HG03108 (cell line): ENCODE measurements around the gene STXBP1.

Experiments
- ATAC-seq: cut with Tn5 transposase; IDR thresholded peaks from one replicate; pipeline ENCODE4 v1.9.1; 2021; ENCODE audit warnings: moderate library complexity; ENCODE audit not compliant: unreplicated experiment

The STXBP1 gene

DNA sequence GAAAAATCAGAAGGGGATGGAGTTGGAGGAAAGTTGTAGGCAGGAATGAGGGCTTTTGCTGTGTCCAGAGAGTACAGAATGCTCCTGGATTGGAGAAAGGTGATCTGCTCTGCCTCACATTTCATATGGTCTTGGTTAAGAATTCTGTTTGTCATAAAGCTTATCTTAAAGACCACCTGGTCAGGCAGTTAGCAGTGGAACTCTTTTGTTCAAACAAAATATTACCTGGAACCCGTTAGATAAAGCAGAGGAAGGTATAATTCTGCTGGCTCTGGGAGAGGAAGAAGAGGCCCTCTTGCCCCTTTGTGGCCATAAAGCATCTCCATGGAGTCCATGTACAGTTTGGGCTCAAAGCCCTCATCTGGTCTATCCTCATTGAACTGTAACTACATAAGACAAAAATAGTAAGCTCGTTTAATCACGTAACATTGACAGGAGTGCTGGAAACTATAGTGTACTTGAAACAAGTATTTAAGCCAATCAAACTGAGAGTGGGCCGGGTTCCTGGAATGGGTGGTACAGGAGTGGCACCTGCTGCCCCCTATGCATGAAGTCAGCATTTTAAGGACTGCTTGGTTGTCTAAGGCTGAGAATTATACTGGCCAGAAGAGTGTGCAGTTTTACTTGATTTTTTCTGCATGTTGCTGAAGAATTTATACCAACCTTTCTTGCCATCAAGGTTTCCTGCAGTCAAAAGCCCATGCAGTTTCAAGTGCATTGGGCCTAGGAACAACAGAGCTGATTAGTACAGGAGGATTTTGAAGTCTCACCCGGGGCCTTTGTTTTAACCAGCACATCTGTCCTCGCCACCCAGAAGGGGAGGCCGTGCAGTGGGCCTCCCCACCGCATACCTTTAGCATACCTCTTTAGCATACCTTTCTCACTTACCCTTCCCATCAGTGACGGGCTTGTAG is 39.9 kb downstream of the STXBP1 start:
- ATAC-seq = no peak

DNA sequence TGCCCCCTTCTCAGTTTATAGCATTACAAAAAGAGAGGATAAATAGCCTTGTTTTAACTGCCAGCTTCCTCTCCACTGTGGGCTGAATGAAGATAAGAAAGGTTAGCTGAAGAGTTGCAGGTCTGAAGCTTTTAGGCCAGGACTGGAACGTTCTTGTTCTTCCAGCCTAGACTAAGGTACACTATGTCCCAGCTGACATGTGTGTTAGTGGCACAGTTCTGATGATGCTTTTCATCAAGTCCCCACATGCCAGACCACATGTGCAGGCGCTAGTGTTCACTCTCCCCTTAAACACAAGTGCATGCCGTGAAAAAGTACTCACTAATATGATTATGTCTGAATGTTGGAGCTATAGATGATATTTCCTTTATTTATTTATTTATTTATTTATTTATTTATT is 40.7 kb downstream of the STXBP1 start:
- ATAC-seq = no peak

DNA sequence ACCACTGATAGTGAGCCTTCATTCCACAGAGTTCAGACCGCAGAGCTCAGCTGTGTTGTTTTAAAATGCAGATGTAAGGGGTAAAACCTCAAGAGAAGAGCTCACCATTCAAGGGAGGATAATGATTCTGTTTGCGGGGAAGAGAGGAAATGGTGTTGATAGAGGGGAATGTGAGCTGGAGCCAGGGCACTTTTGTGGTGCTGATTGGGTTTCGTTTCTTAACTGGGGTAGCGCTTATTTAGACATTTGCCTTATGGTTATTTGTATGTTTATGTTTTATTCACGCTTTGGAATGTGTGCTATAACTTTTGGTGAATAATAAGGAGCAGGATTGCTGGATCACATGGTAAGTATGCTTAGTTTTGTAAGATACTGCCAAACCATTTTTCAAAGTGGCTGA is 42.5 kb downstream of the STXBP1 start:
- no peak for ATAC-seq

DNA sequence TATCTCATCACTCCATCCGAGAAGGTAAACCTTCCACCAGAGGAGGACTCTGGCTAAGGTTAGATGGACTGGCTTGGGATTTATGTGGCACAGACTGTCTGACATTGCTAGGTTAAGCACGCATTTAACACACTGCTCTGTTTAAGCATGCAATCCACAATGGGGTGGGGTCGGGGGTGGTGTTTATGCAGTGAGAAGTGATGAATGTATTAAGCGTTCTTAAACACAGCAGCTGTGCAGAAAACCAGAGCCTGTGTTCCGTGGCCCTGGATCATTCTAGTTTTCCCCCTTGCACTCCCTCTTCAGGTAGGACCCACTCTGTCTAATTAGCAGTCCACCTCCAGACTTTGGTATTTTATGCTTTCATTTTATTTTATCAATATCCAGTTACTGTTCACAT is 46.4 kb downstream of the STXBP1 start:
- no peak for ATAC-seq

DNA sequence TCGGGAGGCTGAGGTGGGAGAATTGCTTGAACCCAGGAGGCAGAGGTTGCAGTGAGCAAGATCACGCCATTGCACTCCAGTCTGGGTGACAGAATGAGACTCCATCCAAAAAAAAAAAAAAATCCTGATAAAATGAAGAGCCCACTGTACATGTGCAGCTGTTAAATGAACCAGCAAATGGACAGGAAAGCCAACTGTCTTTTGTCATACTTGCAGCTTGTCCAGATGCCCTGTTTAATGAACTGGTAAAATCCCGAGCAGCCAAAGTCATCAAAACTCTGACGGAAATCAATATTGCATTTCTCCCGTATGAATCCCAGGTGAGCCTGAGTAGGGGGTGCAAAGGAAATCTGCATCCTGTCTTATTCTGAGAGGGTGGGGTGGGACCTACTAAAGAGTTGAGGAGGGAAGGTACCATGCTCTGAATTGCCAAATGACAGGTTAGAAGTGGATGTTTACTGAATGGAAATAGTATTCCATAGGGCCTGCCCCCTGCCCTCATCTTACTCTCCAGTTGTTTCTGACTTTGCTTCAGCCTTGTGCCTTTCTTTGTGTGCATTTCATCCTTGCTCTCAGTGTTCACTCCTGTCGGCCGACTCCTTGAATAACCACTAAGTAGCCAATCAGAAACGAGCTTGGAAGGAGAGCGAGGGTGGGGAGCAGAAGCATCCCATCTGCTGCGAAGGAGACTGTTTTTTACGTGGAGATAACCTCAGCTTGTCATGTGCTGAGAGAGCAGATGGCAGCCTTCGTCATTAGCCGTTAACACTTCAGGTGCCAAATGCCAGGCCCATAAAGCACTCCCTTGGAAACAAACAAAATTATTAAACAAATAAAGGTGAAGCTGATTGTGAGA is 49.0 kb downstream of the STXBP1 start:
- ATAC-seq = no peak

DNA sequence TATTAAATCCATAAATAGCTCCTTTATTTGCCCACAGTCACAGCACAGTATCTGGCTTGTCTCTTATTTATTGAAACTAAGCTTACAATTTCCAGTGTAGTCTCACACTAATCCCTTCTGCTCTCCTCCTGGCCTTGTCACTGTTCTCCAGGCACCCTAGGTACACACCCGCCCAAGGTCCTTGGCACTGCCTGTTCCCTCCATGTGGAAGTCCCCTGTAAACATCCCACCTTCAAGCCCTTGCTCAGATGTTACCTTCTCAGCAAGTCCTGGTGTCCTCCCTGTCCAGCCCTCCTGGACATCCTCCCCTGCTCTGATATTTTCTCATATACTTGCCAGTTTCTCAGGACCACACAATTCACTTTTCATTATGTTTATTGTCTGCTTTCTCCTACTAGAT is 50.5 kb downstream of the STXBP1 start:
- no peak for ATAC-seq

DNA sequence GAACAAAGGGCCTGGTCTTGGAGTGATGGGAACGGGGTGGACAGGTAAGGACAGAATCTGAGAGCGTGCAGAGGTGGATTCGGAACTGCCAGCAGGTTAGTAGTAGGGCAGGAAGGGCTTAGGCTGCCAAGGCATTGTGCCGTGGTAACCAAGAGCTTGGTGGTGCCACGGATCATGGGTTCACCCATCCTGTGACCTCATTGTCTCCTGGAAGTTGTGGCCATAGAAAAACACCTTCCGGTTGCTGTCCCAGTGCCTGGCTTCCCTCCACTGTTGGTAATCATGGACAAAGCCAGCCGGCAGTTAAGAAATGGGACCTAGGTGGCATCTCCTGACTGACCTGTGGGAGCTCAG is 52.2 kb downstream of the STXBP1 start:
- ATAC-seq = no peak

DNA sequence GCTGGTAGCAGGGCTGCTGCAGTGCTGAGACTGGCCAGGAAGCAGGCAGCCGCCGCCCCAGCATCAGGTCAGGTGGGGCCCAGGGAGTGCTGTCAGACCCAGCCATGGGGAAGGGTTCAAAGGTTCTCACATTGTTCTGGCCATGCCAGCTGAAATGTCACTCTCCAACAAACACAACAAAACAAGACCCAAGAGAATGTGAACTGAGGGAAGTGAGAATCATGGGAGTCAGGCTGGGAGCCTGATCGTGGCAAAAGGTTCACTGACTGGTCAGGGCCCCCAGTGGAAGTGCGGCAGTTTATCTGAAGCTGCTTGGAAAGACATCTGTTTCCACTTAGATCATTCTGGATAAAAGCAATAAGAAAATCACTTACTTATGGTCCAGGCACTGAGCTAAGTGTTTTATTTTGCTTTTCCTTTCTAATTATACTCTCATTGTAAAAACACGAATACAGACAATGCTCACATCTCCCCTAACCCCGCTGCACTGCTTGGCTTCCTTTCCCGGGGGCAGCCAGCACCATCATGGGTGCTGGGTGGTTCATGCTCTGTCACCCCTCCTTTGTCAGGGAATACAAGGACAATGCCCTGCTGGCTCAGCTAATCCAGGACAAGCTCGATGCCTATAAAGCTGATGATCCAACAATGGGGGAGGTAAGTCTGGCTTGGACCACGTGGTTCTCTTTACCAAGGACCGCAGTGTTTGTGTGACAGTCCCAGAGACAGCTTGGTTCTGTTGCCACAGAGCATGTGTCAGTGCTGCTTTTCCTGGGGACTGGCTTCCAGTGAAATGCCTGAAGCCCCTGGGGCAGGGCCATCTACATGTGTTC is 52.8 kb downstream of the STXBP1 start:
- no peak for ATAC-seq

DNA sequence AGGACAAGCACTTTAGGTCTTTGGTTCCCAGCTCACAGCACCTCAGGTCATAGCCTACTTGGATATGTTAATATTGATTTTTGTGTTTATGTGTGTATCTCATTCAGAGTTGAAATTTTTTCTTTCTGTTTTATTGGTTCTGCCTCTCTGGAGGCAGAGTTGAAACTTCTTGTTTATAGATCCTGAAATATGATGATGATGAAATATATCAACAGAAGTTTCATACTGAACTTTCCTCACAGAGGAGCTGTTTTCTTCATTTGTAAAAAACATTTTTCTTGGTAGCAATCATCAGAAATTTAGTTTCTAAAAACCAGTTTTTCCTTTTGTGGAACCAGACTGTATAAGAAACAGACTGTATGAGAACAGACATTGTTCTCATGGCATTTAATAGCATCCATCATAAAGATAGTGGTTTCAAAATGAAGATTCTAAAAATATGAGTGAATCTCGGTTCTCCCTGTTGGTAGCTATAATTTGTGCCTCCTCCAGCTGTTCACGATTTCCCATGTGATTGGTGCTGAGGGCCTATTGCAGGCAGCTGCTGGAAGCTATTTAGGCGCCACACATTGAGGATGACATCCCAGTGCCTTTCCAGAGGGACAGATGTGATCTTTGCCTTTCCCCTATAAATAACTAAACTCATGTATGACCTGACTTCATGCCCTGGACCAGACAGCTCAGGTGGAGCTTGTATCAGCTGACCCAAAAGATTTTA is 55.2 kb downstream of the STXBP1 start:
- no peak for ATAC-seq

DNA sequence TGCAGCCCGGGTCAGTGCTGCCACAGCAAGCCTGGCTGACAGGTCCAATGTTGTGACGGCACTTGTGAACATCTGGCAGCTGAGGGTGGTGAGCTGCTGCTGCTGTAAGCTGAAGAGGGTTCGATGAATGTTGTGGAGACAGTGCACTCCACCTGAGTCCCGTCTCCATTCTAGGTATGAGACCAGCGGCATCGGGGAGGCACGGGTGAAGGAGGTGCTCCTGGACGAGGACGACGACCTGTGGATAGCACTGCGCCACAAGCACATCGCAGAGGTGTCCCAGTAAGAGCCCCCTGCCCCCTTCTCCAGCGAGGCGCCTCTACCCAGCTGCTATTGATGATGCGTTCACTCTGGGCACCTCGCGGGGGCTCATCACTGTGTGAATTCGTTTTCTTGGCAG is 55.8 kb downstream of the STXBP1 start:
- ATAC-seq = no peak

DNA sequence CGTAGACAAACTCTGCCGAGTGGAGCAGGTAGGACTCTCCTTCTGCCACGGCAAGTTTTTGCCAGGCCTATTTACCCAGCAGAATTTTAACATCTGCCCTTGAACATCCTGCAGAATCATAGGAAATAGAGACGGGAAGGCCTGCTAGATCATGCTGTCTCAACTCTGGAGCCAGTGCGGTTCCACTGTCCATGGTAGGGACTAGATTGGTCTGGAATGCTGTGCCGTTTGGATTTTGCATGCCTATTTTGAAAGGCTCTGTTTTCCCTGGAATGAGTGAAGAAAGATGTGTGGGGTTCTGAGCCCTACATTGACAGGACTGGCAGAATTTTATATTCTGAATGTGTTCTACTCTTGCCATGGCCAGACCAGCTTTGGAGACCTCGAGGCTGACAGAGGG is 61.2 kb downstream of the STXBP1 start:
- no peak for ATAC-seq

DNA sequence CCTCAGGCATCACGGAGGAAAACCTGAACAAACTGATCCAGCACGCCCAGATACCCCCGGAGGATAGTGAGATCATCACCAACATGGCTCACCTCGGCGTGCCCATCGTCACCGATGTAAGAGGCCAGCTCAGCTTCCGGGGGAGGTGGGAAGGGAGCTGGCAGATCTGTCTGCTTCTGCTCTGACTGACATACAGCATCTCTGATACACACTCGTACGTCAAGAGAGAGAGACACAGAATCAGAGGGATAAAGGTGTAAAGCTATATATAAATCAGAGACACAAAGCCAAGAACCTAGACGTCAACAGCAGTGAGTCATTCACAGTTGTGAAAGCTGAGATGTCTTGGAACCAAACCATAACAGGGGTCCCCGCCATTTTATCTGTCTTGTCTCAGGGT is 64.6 kb downstream of the STXBP1 start:
- no peak for ATAC-seq

DNA sequence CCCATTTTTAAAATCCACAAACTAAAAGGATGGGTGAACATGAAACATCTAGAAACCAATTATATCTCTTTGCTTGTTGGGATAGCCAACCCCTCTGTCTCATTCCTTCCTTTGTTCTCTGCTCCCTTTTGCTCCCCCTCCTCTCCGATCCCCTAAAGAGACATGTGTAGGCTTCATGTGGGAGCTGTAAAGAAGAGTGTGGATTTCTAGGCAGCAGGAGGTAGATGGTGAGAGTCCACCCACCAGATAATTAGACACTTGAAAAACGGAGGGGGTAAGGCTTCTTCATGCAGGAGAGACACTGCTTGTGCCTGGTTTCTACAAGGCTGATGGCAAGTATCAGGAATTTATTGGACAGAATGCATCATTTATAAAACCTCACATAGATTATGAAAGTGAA is 67.4 kb downstream of the STXBP1 start:
- ATAC-seq = no peak

DNA sequence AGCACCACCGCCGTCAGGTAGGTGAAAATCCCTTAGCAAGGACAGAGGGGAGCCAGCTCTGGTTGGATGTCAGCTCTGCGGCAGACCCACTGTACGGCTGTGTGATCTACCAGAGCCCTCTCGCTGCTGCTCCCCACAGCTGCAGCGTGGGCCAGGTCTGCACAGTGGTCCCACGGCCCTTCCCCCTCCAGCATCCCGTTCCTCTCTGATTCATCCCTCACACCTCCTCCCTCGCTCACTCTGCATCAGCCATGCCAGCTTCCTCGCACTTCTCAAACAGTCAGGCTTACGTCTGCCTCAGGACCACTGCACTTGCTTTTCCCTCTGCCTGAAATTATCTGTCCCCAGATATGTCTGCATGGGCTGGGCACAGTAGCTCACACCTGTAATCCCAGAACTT is 68.1 kb downstream of the STXBP1 start:
- ATAC-seq = no peak

DNA sequence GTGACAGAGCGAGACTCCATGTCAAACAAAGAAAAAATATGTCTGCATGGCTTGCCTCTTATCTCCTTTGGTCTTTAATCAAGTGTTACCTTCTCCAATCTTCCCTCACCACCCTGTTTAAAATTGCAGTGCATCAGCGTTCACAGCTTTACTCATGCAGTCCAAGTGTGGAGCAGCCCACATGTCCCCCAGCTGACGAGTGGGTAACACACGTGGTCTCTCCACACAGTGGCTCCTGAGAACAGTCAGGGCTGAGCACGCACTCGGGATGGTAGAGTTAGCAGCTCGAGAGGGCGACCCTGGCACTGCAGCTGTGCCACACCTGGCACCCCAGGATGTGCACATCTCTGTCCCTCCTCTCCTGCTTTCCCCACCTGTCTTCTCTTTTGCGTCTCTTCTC is 68.8 kb downstream of the STXBP1 start:
- ATAC-seq = no peak

DNA sequence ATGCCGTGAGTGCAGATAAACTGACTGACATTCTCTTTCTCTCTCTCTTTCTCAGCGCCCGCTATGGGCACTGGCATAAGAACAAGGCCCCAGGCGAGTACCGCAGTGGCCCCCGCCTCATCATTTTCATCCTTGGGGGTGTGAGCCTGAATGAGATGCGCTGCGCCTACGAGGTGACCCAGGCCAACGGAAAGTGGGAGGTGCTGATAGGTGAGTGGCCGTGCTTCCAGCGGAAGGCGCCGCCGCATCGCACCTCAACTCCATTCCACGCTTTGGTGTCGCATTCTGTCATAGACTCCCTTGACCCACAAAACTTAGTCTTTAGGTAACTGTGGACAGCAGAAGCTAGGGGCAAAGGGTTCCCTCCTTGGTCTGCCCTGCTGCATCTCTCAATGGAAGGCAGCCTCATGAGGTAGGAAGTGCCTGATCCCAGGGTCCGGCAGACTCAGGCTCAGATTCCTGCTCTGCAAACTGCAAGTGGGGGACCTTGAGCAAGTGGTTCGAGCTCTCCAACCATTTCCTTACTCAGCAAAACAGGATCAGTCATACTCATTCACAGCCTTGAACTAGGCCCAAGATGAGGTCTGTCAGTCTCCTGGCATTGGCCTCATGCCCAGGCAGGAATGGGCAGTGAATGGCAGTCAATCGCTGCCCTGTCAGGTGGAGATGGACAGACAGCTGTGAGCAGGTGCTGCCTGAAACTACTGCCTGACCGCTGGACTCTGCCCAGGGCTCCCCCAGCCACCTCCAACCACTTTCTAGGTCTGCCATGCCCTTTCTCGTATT is 70.5 kb downstream of the STXBP1 start:
- no peak for ATAC-seq

DNA sequence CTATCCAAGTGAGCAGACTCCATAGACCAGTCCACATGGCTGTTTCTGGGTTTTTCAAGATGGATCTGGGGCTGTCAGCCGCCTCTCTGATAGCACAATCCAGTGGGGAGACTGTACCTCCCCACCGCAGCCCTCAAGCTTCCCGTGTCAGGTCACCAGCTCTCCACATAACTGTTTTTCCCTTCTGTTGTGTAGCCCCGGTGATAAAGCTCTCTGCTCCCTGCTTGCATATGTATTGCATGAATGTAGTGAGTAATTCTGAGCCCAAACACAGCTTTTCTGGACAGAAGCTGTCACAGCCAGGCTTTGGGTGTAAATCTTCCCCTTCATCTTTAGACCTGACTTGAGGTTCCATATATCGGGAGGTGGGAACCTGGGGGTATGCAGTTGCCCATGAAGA is 71.6 kb downstream of the STXBP1 start:
- ATAC-seq = no peak

DNA sequence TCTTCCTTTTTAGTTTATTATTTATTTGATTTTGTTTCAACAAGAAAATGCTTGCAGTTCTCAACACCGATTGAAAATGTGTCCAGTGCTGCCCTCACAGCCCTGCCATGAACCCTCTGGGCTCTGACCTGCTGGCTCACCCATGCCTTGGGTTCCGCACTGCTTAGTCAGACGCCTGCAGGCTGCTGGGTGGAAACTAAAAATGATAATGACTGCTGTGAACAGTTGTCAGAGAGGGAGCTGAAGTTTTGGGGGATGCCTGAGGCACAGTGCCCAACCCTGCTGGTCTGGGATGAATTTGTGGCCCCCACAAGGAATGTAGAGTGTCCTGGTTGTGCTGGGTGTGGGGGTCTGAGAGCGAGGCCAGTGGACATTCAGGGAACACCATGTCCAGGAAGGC is 72.5 kb downstream of the STXBP1 start:
- ATAC-seq = no peak

DNA sequence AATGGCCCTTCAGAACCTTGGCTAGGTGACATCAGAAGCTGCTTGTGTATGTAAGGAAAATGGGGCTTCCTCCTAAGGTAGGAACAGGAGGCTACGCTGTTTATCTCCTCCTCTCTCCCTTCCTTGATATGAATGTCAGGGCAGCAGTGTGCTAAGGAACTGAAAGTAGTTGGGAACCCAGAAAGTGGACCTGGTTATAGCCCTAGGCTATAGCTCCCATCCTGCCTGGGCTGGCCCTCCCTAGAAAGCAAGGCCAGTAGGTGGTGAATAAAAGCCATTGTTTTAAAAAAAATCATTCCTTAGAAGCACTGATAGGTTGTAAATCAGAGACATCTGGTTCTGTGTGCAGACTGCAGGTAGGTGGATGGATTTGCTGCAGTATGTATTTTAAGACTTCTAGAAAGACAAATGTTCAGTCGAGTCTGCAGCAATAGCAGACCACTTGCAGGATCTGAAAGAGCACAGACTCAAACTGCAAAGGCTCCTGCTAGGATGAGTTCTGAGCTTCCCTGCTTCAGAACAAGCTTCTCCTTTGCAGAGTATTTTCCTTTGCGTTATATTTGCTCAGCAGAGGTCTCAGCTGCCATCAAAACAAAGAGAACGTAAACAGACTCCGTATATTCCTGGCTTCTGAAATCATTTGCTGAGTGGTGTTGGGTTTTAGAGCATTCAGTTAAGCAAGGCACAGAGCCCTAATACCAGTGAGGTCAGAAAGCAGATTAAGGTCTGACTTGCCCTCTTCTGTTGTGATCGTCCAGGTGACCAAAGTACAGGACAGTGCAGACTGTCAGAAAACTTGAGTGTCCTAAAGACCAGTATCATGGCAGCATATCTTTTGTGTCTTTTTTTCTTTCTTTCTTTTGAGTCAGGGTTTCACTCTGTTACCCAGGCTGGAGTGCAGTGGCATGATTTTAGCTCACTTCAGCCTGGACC is 74.7 kb downstream of the STXBP1 start:
- ATAC-seq = no peak
